GM23338 (cell line): ENCODE results near the gene TTC1. TPM values are rescaled to one million over a fixed set of nuclear protein-coding genes. Genes with fewer than 3 reads are reported as not detected.
"Not testable (repeated sequence)": the region's sequence is repeated elsewhere in the genome, so short reads cannot be mapped to it uniquely, and the experiment has no call there.

Experiments
- ATAC-seq: fragments of 200-7000 bp; cut with Tn5 transposase; 3 replicates; pipeline ENCODE4 v1.9.1; 2020
- DNase-seq: peaks from one replicate; pipeline ENCODE4 v3.0.0-alpha.2; 2015; ENCODE audit warnings: low spot score
- H2AFZ ChIP-seq: fragments of 200-600 bp; sonication (generic); 2 replicates; pipeline ENCODE4 v1.8.0; 2016; ENCODE audit warnings: antibody characterized with exemption, mild to moderate bottlenecking, moderate library complexity
- H3F3A ChIP-seq: fragments of 200-600 bp; sonication (generic); replicated peaks from 2 replicates; pipeline ENCODE4 v1.8.0; 2017; ENCODE audit warnings: antibody characterized with exemption, mixed run types, low read depth
- H3K27ac ChIP-seq: fragments of 200-600 bp; sonication (generic); 2 replicates; pipeline ENCODE4 v1.6.1; 2016; ENCODE audit warnings: low read depth
- H3K27me3 ChIP-seq: fragments of 200-600 bp; sonication (generic); 2 replicates; pipeline ENCODE4 v1.8.0; 2016; ENCODE audit warnings: mild to moderate bottlenecking, mixed run types, moderate library complexity; ENCODE audit not compliant: insufficient read depth
- H3K36me3 ChIP-seq: fragments of 200-600 bp; sonication (generic); 2 replicates; pipeline ENCODE4 v1.8.0; 2016; ENCODE audit warnings: mild to moderate bottlenecking; ENCODE audit not compliant: insufficient read depth
- H3K4me1 ChIP-seq: fragments of 200-600 bp; sonication (generic); 2 replicates; pipeline ENCODE4 v1.8.0; 2016; ENCODE audit warnings: mild to moderate bottlenecking, moderate library complexity; ENCODE audit not compliant: insufficient read depth
- H3K4me2 ChIP-seq: fragments of 200-600 bp; sonication (generic); 2 replicates; pipeline ENCODE4 v1.7.1; 2017; ENCODE audit warnings: mixed run types
- H3K4me3 ChIP-seq: fragments of 200-600 bp; sonication (generic); 2 replicates; pipeline ENCODE4 v1.6.1; 2016; ENCODE audit warnings: mixed run types
- H3K79me2 ChIP-seq: fragments of 200-600 bp; sonication (generic); replicated peaks from 2 replicates; pipeline ENCODE4 v1.8.0; 2017; ENCODE audit warnings: mild to moderate bottlenecking; ENCODE audit not compliant: insufficient read depth
- H3K9me2 ChIP-seq: fragments of 200-600 bp; sonication (generic); 2 replicates; pipeline ENCODE4 v1.8.0; 2017; ENCODE audit not compliant: insufficient read depth
- H4K20me1 ChIP-seq: fragments of 200-600 bp; sonication (generic); replicated peaks from 2 replicates; pipeline ENCODE4 v1.8.0; 2017; ENCODE audit warnings: mild to moderate bottlenecking; ENCODE audit not compliant: insufficient read depth
- H3K27ac Mint-ChIP-seq: 2 replicates; pipeline ENCODE4 v1.8.0; 2020; ENCODE audit warnings: inconsistent platforms, mild to moderate bottlenecking, moderate library complexity, mixed read lengths
- H3K27me3 Mint-ChIP-seq: 3 replicates; pipeline ENCODE4 v1.8.0; 2022; ENCODE audit warnings: low read depth, mild to moderate bottlenecking, moderate library complexity, mixed read lengths, inconsistent platforms; ENCODE audit not compliant: insufficient read depth, poor library complexity
- H3K36me3 Mint-ChIP-seq: 3 replicates; pipeline ENCODE4 v1.8.0; 2021; ENCODE audit warnings: low read depth, mild to moderate bottlenecking, inconsistent platforms, moderate library complexity, mixed read lengths
- H3K4me1 Mint-ChIP-seq: 3 replicates; pipeline ENCODE4 v1.8.0; 2020; ENCODE audit warnings: mild to moderate bottlenecking, inconsistent platforms, mixed read lengths
- H3K4me3 Mint-ChIP-seq: 3 replicates; pipeline ENCODE4 v1.8.0; 2021; ENCODE audit warnings: moderate library complexity, mild to moderate bottlenecking, inconsistent platforms, mixed read lengths
- H3K9me3 Mint-ChIP-seq: 3 replicates; pipeline ENCODE4 v1.8.0; 2020; ENCODE audit warnings: moderate library complexity, mild to moderate bottlenecking, inconsistent platforms, mixed read lengths
- CREB1 ChIP-seq: fragments of 250-450 bp; sonication (Bioruptor Pico); IDR thresholded peaks from 2 replicates; pipeline ENCODE4 v1.5.0; 2020; ENCODE audit warnings: low read depth, mild to moderate bottlenecking, moderate library complexity
- EZH2phosphoT487 ChIP-seq: fragments of 200-600 bp; sonication (generic); IDR thresholded peaks from one replicate; pipeline ENCODE4 v1.8.1; 2018; ENCODE audit warnings: antibody characterized with exemption; ENCODE audit not compliant: unreplicated experiment
- JUNB ChIP-seq: IDR thresholded peaks from one replicate; pipeline ENCODE4 v1.6.1; 2016; ENCODE audit warnings: antibody characterized with exemption; ENCODE audit not compliant: unreplicated experiment
- NANOG ChIP-seq: IDR thresholded peaks from 2 replicates; pipeline ENCODE4 v1.6.1; 2016; ENCODE audit warnings: antibody characterized with exemption, borderline replicate concordance
- POLR2AphosphoS5 ChIP-seq: IDR thresholded peaks from 2 replicates; pipeline ENCODE4 v1.6.1; 2016; ENCODE audit warnings: antibody characterized with exemption, low read depth
- STAT1 ChIP-seq: IDR thresholded peaks from one replicate; pipeline ENCODE4 v1.6.1; 2016; ENCODE audit warnings: antibody characterized with exemption; ENCODE audit not compliant: unreplicated experiment
- ZNF114 ChIP-seq: fragments of 250-450 bp; sonication (Bioruptor Pico); IDR thresholded peaks from 2 replicates; pipeline ENCODE4 v1.5.0; 2020; ENCODE audit warnings: mild to moderate bottlenecking, moderate library complexity
- polyA plus RNA-seq: library from polyadenylated mRNA; unstranded; fragments of >200 nt; fragmentation: Nextera tagmentation; extraction: Ambion mirVana; gene quantifications from 2 replicates; pipeline ENCODE4 v1.2.1, GENCODE V29; 2016
- total RNA-seq: library from RNA; depleted of rRNA; stranded (reverse); fragments of >200 nt; shearing (Covaris generic); gene quantifications from 2 replicates; pipeline ENCODE4 v1.2.3, GENCODE V29; 2014
- TF ChIP-seq, protein P1 (sequence below): fragments of 250-450 bp; sonication (Bioruptor Pico); IDR thresholded peaks from 2 replicates; pipeline ENCODE4 v1.5.0; 2020; ENCODE audit warnings: mild to moderate bottlenecking, moderate library complexity

TTC1 gene
- total and polyA plus RNA-seq, 2 experiments from 2014 or later = 48.9 to 131 TPM

DNA sequence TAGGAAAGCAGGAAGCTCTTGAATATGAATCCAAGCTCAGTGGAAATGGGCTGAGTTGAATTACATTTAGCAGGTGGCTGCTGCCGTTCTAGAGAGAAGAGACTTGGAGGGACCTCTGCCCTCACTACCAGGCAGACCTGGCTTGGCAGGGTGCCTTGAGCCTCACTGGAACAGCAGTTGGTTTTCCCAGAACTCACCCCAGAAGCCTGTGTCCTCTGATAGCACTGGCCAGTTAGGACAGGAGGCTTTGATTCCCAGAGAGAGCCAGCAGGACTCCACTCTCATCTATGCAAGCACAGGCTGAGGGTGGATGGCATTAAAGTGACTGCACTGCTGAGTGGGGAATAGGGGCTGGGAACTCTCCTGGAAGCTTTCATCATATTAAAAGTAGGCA is 55.5 kb downstream of the TTC1 start (continued):
- TF ChIP-seq, protein P1, sequence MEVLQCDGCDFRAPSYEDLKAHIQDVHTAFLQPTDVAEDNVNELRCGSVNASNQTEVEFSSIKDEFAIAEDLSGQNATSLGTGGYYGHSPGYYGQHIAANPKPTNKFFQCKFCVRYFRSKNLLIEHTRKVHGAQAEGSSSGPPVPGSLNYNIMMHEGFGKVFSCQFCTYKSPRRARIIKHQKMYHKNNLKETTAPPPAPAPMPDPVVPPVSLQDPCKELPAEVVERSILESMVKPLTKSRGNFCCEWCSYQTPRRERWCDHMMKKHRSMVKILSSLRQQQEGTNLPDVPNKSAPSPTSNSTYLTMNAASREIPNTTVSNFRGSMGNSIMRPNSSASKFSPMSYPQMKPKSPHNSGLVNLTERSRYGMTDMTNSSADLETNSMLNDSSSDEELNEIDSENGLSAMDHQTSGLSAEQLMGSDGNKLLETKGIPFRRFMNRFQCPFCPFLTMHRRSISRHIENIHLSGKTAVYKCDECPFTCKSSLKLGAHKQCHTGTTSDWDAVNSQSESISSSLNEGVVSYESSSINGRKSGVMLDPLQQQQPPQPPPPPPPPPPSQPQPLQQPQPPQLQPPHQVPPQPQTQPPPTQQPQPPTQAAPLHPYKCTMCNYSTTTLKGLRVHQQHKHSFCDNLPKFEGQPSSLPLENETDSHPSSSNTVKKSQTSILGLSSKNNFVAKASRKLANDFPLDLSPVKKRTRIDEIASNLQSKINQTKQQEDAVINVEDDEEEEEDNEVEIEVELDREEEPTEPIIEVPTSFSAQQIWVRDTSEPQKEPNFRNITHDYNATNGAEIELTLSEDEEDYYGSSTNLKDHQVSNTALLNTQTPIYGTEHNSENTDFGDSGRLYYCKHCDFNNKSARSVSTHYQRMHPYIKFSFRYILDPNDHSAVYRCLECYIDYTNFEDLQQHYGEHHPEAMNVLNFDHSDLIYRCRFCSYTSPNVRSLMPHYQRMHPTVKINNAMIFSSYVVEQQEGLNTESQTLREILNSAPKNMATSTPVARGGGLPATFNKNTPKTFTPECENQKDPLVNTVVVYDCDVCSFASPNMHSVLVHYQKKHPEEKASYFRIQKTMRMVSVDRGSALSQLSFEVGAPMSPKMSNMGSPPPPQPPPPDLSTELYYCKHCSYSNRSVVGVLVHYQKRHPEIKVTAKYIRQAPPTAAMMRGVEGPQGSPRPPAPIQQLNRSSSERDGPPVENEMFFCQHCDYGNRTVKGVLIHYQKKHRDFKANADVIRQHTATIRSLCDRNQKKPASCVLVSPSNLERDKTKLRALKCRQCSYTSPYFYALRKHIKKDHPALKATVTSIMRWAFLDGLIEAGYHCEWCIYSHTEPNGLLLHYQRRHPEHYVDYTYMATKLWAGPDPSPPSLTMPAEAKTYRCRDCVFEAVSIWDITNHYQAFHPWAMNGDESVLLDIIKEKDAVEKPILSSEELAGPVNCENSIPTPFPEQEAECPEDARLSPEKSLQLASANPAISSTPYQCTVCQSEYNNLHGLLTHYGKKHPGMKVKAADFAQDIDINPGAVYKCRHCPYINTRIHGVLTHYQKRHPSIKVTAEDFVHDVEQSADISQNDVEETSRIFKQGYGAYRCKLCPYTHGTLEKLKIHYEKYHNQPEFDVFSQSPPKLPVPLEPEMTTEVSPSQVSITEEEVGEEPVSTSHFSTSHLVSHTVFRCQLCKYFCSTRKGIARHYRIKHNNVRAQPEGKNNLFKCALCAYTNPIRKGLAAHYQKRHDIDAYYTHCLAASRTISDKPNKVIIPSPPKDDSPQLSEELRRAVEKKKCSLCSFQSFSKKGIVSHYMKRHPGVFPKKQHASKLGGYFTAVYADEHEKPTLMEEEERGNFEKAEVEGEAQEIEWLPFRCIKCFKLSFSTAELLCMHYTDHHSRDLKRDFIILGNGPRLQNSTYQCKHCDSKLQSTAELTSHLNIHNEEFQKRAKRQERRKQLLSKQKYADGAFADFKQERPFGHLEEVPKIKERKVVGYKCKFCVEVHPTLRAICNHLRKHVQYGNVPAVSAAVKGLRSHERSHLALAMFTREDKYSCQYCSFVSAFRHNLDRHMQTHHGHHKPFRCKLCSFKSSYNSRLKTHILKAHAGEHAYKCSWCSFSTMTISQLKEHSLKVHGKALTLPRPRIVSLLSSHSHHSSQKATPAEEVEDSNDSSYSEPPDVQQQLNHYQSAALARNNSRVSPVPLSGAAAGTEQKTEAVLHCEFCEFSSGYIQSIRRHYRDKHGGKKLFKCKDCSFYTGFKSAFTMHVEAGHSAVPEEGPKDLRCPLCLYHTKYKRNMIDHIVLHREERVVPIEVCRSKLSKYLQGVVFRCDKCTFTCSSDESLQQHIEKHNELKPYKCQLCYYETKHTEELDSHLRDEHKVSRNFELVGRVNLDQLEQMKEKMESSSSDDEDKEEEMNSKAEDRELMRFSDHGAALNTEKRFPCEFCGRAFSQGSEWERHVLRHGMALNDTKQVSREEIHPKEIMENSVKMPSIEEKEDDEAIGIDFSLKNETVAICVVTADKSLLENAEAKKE = no peak
- TF ChIP-seq ZNF114 (CRISPR knock-in tag) (no peak), CREB1 (CRISPR knock-in tag) (no peak), NANOG (no peak)

GRCh38 chr5:160064995-160065614 is 56.2 kb downstream of the TTC1 start:
- DNase-seq = no peak
- H3K4me1 Mint-ChIP-seq = peaks cover 22% of the 10 kb centered on the region
- H3K27me3 ChIP-seq = no peaks in the 10 kb centered on the region
- H3K36me3 Mint-ChIP-seq = peaks cover 8% of the 10 kb centered on the region; the same call in 2 of the 3 replicates
- peak overlapping the region; percentile 63; the same call in 1 of the 2 replicates for H3K27ac ChIP-seq
- peaks cover 8% of the 10 kb centered on the region for H3K36me3 ChIP-seq
- no peaks in the 10 kb centered on the region for H3K79me2 ChIP-seq
- H3K27ac Mint-ChIP-seq = no peak overlapping the region; the same call in 1 of the 2 replicates
- no peaks in the 10 kb centered on the region for H3K9me2 ChIP-seq
- no peak overlapping the region for H3K4me3 ChIP-seq
- H3K9me3 Mint-ChIP-seq = no peaks in the 10 kb centered on the region
- H4K20me1 ChIP-seq = no peaks in the 10 kb centered on the region; the same call in none of the 2 replicates
- H3K27me3 Mint-ChIP-seq = peaks cover 2% of the 10 kb centered on the region
- no peak overlapping the region for H3K4me3 Mint-ChIP-seq
- H3F3A ChIP-seq = no peaks in the 10 kb centered on the region; the same call in 1 of the 2 replicates
- ATAC-seq = no peak
- H3K4me1 ChIP-seq = peaks cover 9% of the 10 kb centered on the region
- TF ChIP-seq NANOG (no peak), POLR2AphosphoS5 (no peak), EZH2phosphoT487 (no peak), STAT1 (no peak), JUNB (no peak)
- no peak overlapping the region for H3K4me2 ChIP-seq
- no peak overlapping the region for H2AFZ ChIP-seq

GRCh38 chr5:160069120-160069519 is 60.2 kb downstream of the TTC1 start:
- not testable (repeated sequence) for H4K20me1 ChIP-seq, H3K4me2 ChIP-seq, H3K4me1 ChIP-seq, ATAC-seq, H2AFZ ChIP-seq, DNase-seq, H3K27me3 Mint-ChIP-seq, H3K9me2 ChIP-seq, H3K4me3 ChIP-seq, H3K36me3 ChIP-seq, H3K79me2 ChIP-seq, H3K36me3 Mint-ChIP-seq, H3K4me3 Mint-ChIP-seq, H3K27me3 ChIP-seq, H3F3A ChIP-seq, H3K9me3 Mint-ChIP-seq
- peaks cover 15% of the 10 kb centered on the region for H3K4me1 Mint-ChIP-seq
- 0 out of 2 replicates have a peak overlapping the region, but pooled peaks have one; percentile 56 for H3K27ac Mint-ChIP-seq
- peak overlapping the region; percentile 63 for H3K27ac ChIP-seq
